LNCaP clone FGC (cell line): ENCODE data around the gene ROBO4.

ENCODE experiments used
- DNase-seq: peaks from one replicate; pipeline ENCODE4 v3.0.0-alpha.2; 2011; ENCODE audit warnings: low read depth
- H3K4me3 ChIP-seq: 2 replicates; pipeline ENCODE4 v1.5.1; 2011; ENCODE audit warnings: mild to moderate bottlenecking, low read depth, low read length, control low read depth
- TF ChIP-seq, protein P1 (sequence below): IDR thresholded peaks from 2 replicates; pipeline ENCODE4 v1.5.1; 2012; ENCODE audit warnings: mild to moderate bottlenecking; ENCODE audit not compliant: control insufficient read depth, insufficient read depth; ENCODE audit errors: extremely low read depth

The ROBO4 gene

GRCh38 chr11:124902616-124903015 is 5.0 kb upstream of the ROBO4 start:
- no peak for DNase-seq
- no peak overlapping the region for H3K4me3 ChIP-seq
- TF ChIP-seq, protein P1, sequence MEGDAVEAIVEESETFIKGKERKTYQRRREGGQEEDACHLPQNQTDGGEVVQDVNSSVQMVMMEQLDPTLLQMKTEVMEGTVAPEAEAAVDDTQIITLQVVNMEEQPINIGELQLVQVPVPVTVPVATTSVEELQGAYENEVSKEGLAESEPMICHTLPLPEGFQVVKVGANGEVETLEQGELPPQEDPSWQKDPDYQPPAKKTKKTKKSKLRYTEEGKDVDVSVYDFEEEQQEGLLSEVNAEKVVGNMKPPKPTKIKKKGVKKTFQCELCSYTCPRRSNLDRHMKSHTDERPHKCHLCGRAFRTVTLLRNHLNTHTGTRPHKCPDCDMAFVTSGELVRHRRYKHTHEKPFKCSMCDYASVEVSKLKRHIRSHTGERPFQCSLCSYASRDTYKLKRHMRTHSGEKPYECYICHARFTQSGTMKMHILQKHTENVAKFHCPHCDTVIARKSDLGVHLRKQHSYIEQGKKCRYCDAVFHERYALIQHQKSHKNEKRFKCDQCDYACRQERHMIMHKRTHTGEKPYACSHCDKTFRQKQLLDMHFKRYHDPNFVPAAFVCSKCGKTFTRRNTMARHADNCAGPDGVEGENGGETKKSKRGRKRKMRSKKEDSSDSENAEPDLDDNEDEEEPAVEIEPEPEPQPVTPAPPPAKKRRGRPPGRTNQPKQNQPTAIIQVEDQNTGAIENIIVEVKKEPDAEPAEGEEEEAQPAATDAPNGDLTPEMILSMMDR: no peak

- no peak overlapping the region for H3K4me3 ChIP-seq
- no peak for DNase-seq
Measured at GRCh38 chr11:124900464-124900863, 2.8 kb upstream of the ROBO4 start.

GRCh38 chr11:124899383-124900145 is 1.9 kb upstream of the ROBO4 start:
- TF ChIP-seq, protein P1: no peak
- no peak for DNase-seq
- no peak overlapping the region for H3K4me3 ChIP-seq

More at GRCh38 chr11:124900464-124900863, 2.8 kb upstream of the ROBO4 start:
- TF ChIP-seq, protein P1: no peak

DNA sequence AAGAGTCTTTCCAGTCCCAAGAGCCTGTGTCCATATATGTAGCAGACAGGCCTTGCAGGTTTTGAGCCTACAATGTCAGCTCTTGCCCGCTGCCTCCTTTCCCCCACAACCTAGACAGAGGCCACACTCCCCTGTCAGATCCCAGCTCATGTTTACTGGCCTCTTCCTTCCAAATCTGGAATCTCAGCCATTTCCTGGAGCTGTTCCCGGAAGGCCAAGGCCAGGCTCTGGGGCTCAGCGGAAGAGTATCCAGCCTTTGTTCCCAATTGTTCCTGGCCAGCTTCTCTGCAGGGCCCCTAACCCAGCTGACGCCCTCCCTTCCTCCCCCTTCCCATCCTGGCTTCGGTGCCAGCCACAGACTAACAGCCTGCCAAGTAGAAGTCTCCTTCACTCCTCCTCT is 1.0 kb upstream of the ROBO4 start:
- TF ChIP-seq, protein P1: no peak
- DNase-seq: no peak
- no peak overlapping the region for H3K4me3 ChIP-seq

- TF ChIP-seq, protein P1: no peak
- no peak for DNase-seq
- no peak overlapping the region for H3K4me3 ChIP-seq
Measured at GRCh38 chr11:124898263-124898680, 607 bp upstream of the ROBO4 start.

- TF ChIP-seq, protein P1: no peak
- no peak for DNase-seq
Measured at GRCh38 chr11:124896821-124897391, 759 bp downstream of the ROBO4 start.

More at GRCh38 chr11:124896821-124897391, 759 bp downstream of the ROBO4 start:
- no peak overlapping the region for H3K4me3 ChIP-seq
